Activated CD4-positive, CD25-positive, alpha-beta regulatory T cell treated with anti-CD3 and anti-CD28 coated beads, Interleukin-2, amount 50 U/mL, for 16 hours (primary cell): Measurements from ENCODE around the gene TMEM151A.
A peak's percentile ranks its signal among the peaks of the same experiment; 100 is the strongest.
"Not testable (repeated sequence)": the region's sequence is repeated elsewhere in the genome, so short reads cannot be mapped to it uniquely, and the experiment has no call there.

Experiments
- DNase-seq: peaks from one replicate; pipeline ENCODE4 v3.0.0-alpha.2; 2020; ENCODE audit warnings: low read depth, low spot score

Gene TMEM151A

GRCh38 chr11:66309475-66309874 is 17.8 kb downstream of the TMEM151A start:
- no peak for DNase-seq

GRCh38 chr11:66310324-66310723 is 18.6 kb downstream of the TMEM151A start:
- DNase-seq: no peak

GRCh38 chr11:66310803-66311440 is 19.2 kb downstream of the TMEM151A start:
- not testable (repeated sequence) for DNase-seq

- no peak for DNase-seq
These were observed 19.8 kb downstream of the TMEM151A start for GRCh38 chr11:66311470-66311964.

- peak; percentile 96 for DNase-seq
These were observed 20.4 kb downstream of the TMEM151A start for GRCh38 chr11:66311965-66312548.

GRCh38 chr11:66312549-66313320 is 21.0 kb downstream of the TMEM151A start:
- peak; percentile 94 for DNase-seq

- DNase-seq: no peak
These were observed 21.9 kb downstream of the TMEM151A start for GRCh38 chr11:66313321-66314185.

- no peak for DNase-seq
These were observed 22.4 kb downstream of the TMEM151A start for GRCh38 chr11:66314186-66314501.

- no peak for DNase-seq
These were observed 23.1 kb downstream of the TMEM151A start for GRCh38 chr11:66314561-66315497.

GRCh38 chr11:66315498-66315885 is 23.8 kb downstream of the TMEM151A start:
- DNase-seq: no peak

- no peak for DNase-seq
These were observed 24.5 kb downstream of the TMEM151A start for GRCh38 chr11:66315921-66316811.

GRCh38 chr11:66316849-66317251 is 25.2 kb downstream of the TMEM151A start, which contains the start of gene CD248:
Gene CD248 (minus strand): TSS chr11:66317044. CDS start chr11:66317027, 17 bp downstream.
- no peak for DNase-seq

- no peak for DNase-seq
These were observed 25.6 kb downstream of the TMEM151A start for GRCh38 chr11:66317322-66317722.

- DNase-seq: no peak
These were observed 26.3 kb downstream of the TMEM151A start for GRCh38 chr11:66317723-66318599.

GRCh38 chr11:66318600-66318970 is 26.9 kb downstream of the TMEM151A start:
- DNase-seq: no peak

GRCh38 chr11:66320289-66320688 is 28.6 kb downstream of the TMEM151A start:
- not testable (repeated sequence) for DNase-seq

- DNase-seq: not testable (repeated sequence)
These were observed 29.1 kb downstream of the TMEM151A start for GRCh38 chr11:66320748-66321147.

- no peak for DNase-seq
These were observed 29.9 kb downstream of the TMEM151A start for GRCh38 chr11:66321606-66322005.
